Mesothelial cell of epicardium (in vitro differentiated cells): Measurements from ENCODE around the gene EVPL. TPM values are rescaled to one million over a fixed set of nuclear protein-coding genes. Genes with fewer than 3 reads are reported as not detected.
"Not testable (repeated sequence)": the region's sequence is repeated elsewhere in the genome, so short reads cannot be mapped to it uniquely, and the experiment has no call there.

Source experiments
- DNase-seq, 2 experiments: peaks; one replicate each; pipeline ENCODE4 v3.0.0; 2021; ENCODE audit warnings: low spot score in 2 of 2; ENCODE audit not compliant: unreplicated experiment in 2 of 2
- H3K27ac Mint-ChIP-seq: 2 replicates; pipeline ENCODE4 v1.8.0; 2021; ENCODE audit warnings: mixed read lengths
- H3K27me3 Mint-ChIP-seq: 2 replicates; pipeline ENCODE4 v1.8.0; 2021; ENCODE audit warnings: low read depth, mixed read lengths
- H3K36me3 Mint-ChIP-seq: 2 replicates; pipeline ENCODE4 v1.8.0; 2021; ENCODE audit warnings: mixed read lengths
- H3K4me1 Mint-ChIP-seq: 2 replicates; pipeline ENCODE4 v1.8.0; 2021; ENCODE audit warnings: mixed read lengths
- H3K4me3 Mint-ChIP-seq: 2 replicates; pipeline ENCODE4 v1.8.0; 2021; ENCODE audit warnings: mild to moderate bottlenecking, moderate library complexity, mixed read lengths
- H3K9me3 Mint-ChIP-seq: 2 replicates; pipeline ENCODE4 v1.8.0; 2021; ENCODE audit warnings: mixed read lengths
- CTCF ChIP-seq: fragments of 200-600 bp; sonication (generic); IDR thresholded peaks from one replicate; pipeline ENCODE4 v1.5.0; 2021; ENCODE audit warnings: antibody characterized with exemption; ENCODE audit not compliant: unreplicated experiment
- total RNA-seq: library from RNA; stranded (reverse); gene quantifications from 3 replicates; pipeline ENCODE4 v1.2.1, GENCODE V29; 2021

Gene EVPL
- total RNA-seq, 1 donor from 2014 or later: 0.25 TPM

DNA sequence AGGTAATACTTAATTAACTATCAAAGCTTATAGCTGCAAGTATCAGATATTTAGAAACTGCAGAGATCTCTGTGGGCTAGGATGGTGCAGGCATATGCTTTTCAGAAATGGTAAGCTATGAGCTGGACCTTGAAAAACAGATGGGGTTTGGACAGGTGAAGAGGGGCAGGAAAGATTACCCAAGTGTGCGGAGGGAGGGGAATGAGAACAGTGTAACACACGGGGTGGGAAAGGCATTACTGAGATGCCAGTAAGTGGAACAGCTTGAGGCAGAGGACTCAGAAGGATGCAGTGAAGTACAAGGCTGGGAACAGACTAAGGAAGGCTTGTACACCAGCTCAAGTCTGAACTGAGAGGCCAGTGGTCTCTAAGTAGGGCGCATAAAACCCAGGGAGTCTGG is 22.1 kb upstream of the EVPL start:
- Mint-ChIP-seq H3K27ac (no peak overlapping the region), H3K4me3 (no peak overlapping the region), H3K9me3 (no peaks in the 10 kb centered on the region), H3K27me3 (no peaks in the 10 kb centered on the region), H3K36me3 (peaks cover 51% of the 10 kb centered on the region), H3K4me1 (peaks cover 10% of the 10 kb centered on the region)
- no peak for DNase-seq
- TF ChIP-seq CTCF: no peak

- Mint-ChIP-seq H3K36me3 (peaks cover 54% of the 10 kb centered on the region), H3K27ac (no peak overlapping the region), H3K4me3 (no peak overlapping the region)
Observed at GRCh38 chr17:76048711-76049110, 21.6 kb upstream of the EVPL start.

GRCh38 chr17:76048025-76048605 is 21.0 kb upstream of the EVPL start:
- Mint-ChIP-seq H3K9me3 (no peaks in the 10 kb centered on the region), H3K4me1 (peaks cover 3% of the 10 kb centered on the region), H3K4me3 (no peak overlapping the region), H3K27ac (no peak overlapping the region), H3K36me3 (peaks cover 56% of the 10 kb centered on the region), H3K27me3 (no peaks in the 10 kb centered on the region)
- no peak for DNase-seq
- TF ChIP-seq CTCF: no peak

More at GRCh38 chr17:76048711-76049110, 21.6 kb upstream of the EVPL start:
- no peak for DNase-seq
- no peak for TF ChIP-seq CTCF
- Mint-ChIP-seq H3K9me3 (no peaks in the 10 kb centered on the region), H3K4me1 (peaks cover 5% of the 10 kb centered on the region), H3K27me3 (no peaks in the 10 kb centered on the region)

DNA sequence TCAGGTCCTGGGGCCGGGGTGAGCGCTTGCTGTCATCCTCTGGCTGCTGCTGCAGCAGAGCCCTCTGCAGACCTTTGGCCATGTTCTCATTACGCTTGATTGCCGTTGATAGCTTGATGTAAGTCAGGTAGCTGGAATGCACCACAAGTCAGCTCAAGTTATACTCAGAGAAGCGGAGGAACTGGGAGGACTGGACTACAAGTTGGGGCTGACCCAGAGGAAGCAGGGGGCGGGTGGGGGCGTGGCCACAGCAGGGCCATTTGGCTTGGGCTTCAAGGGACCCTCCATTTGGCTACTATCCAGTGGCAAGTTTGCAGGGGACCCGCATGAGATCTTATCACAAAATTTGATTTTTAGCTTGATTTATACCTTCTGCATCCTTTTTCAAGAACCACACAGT is 19.0 kb upstream of the EVPL start:
- H3K27ac Mint-ChIP-seq: no peak overlapping the region
- H3K9me3 Mint-ChIP-seq: no peaks in the 10 kb centered on the region
- H3K36me3 Mint-ChIP-seq: peaks cover 60% of the 10 kb centered on the region
- H3K4me3 Mint-ChIP-seq: no peak overlapping the region
- no peak for TF ChIP-seq CTCF
- H3K4me1 Mint-ChIP-seq: no peaks in the 10 kb centered on the region
- H3K27me3 Mint-ChIP-seq: no peaks in the 10 kb centered on the region
- DNase-seq: no peak

GRCh38 chr17:76044475-76045007 is 17.4 kb upstream of the EVPL start:
- not testable (repeated sequence) for DNase-seq, H3K4me1 Mint-ChIP-seq, H3K4me3 Mint-ChIP-seq, H3K9me3 Mint-ChIP-seq, H3K27ac Mint-ChIP-seq, H3K27me3 Mint-ChIP-seq
- peaks cover 63% of the 10 kb centered on the region for H3K36me3 Mint-ChIP-seq

GRCh38 chr17:76042868-76043267 is 15.8 kb upstream of the EVPL start:
- not testable (repeated sequence) for H3K4me3 Mint-ChIP-seq, H3K27me3 Mint-ChIP-seq, H3K4me1 Mint-ChIP-seq, H3K27ac Mint-ChIP-seq, H3K9me3 Mint-ChIP-seq, DNase-seq
- H3K36me3 Mint-ChIP-seq: peaks cover 66% of the 10 kb centered on the region

DNA sequence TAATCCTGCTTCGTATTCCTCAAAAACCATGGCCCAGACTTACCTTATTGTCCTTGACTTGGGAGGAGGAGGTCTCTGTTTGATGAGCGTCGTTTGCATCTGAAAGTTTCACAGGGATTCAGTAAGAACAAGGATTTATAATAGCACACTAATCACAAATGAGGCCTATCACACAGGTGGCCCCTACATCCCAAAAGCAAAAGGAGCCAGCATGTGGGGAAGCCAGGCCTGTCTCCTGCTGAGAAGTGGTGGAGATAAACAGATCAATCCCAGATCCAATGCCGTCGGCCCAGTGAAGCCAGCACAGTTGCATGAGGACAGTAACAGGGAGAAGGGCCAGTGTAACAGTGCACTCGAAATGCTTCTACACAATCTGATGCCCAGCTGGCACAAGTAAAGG is 13.3 kb upstream of the EVPL start:
- H3K4me3 Mint-ChIP-seq: no peak overlapping the region
- H3K27me3 Mint-ChIP-seq: no peaks in the 10 kb centered on the region
- peaks cover 3% of the 10 kb centered on the region for H3K4me1 Mint-ChIP-seq
- TF ChIP-seq CTCF: no peak
- H3K36me3 Mint-ChIP-seq: peaks cover 55% of the 10 kb centered on the region
- no peak overlapping the region for H3K27ac Mint-ChIP-seq
- H3K9me3 Mint-ChIP-seq: no peaks in the 10 kb centered on the region
- no peak for DNase-seq
